Stimulated activated CD4-positive, alpha-beta T cell treated with anti-CD3 and anti-CD28 coated beads, Interleukin-15, amount 100 ng/mL, for 1 hour (primary cell): ENCODE measurements around the gene SEMA6D.

Experiments used
- DNase-seq, 2 donors: peaks; one replicate each; pipeline ENCODE4 v3.0.0-alpha.2; 2020; ENCODE audit warnings: low read depth in 1 of 2, low spot score in 1 of 2

Gene SEMA6D

DNA sequence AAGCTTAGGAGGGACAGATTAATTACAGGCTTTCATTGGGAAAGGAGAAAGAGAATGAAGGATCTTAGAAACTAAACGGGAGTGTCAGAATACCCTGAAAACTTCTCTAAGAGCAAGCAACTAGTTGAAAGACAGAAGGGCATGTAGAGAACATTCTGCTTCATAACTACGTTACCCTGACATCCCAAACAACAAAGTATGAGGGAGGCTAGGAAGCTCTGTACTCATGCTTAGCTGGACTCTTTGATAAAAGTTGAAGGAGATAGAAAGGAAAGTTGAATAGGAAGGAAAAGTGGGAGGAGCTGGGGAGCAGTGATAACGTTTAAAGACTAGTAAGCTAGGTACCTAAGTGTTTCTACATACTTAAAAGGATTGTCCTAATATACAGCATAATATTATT, 64.2 kb downstream of the SEMA6D start:
- no peak for DNase-seq

- DNase-seq: no peak
These were observed 67.5 kb downstream of the SEMA6D start for GRCh38 chr15:47784820-47785219.

GRCh38 chr15:47786371-47786770, 69.1 kb downstream of the SEMA6D start:
- DNase-seq: no peak

GRCh38 chr15:47787875-47788274, 70.6 kb downstream of the SEMA6D start:
- DNase-seq: no peak

GRCh38 chr15:47788685-47789084, 71.4 kb downstream of the SEMA6D start:
- no peak for DNase-seq

GRCh38 chr15:47791161-47791560, 73.9 kb downstream of the SEMA6D start:
- no peak for DNase-seq

GRCh38 chr15:47792231-47792630, 74.9 kb downstream of the SEMA6D start:
- DNase-seq: no peak

DNA sequence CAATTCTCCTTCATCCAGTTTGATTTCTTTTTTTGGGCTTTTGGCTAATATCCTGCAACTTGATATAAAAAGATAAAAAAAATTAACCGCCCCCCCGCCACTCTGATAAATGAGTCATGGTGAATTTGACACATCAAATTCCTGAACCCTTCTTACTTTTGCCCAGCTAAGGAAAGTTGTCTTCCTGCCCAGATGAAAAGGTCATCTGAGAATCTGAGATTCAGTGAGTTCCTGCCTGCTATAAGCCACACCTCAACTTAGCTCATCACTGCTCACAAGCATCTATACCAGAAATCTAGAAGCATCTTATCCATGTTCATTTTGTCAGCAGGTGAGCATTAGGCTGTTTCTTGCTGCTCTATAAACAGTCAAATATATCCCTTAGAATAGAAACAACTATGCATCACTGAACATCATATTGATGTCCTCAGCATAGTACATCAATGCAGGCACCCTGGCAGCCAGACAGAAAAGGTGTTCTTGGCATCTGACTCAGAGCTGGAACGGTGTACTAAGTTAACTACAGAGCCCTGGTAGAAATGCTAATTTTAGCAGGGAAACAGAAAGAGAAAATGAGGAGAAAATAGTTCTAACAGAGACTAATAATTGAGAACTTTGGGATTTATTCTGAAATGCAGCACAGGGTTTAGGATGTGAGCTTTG, 77.1 kb downstream of the SEMA6D start:
- no peak for DNase-seq

- DNase-seq: no peak
These were observed 78.6 kb downstream of the SEMA6D start for GRCh38 chr15:47795864-47796263.

DNA sequence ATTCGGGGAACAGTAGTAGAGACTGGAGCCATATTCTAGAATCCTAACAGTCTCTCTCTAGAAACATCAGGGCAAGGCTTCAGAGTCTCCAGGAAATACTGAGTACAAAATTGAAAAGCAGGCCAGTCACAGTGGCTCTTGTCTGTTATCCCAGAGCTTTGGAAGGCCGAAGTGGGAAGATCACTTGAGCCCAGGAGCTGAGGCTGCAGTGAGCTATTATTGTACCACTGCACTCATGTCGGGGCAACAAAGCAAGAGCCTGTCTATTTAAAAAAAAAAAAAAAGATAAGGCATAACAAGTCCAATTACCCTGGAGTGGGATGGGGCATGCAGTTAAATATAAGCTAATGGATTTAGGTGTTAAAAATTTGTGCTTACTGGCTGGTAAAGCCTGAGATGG, 79.0 kb downstream of the SEMA6D start:
- DNase-seq: no peak

DNA sequence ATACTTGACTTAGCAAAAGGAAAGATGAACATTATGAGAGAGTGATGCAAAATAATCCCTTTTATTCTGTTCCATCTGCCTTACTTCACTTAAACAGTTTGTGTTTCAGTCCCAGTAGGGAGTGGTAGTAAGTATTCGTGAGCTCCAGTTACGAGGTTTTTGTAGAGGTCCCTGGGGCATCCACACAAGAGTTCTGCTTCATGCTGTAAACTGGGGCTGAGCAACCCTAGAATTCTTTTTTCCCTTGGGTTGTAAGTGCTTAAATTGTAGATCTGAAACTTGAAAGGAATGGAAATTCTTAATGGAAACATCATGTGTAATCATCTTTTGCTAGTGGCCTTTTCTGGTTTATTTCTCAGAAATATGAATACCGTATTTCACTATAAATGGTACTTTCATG, 79.5 kb downstream of the SEMA6D start:
- no peak for DNase-seq

- DNase-seq: no peak
These were observed 84.2 kb downstream of the SEMA6D start for GRCh38 chr15:47801522-47801921.

- DNase-seq: no peak
These were observed 84.9 kb downstream of the SEMA6D start for GRCh38 chr15:47802216-47802615.

DNA sequence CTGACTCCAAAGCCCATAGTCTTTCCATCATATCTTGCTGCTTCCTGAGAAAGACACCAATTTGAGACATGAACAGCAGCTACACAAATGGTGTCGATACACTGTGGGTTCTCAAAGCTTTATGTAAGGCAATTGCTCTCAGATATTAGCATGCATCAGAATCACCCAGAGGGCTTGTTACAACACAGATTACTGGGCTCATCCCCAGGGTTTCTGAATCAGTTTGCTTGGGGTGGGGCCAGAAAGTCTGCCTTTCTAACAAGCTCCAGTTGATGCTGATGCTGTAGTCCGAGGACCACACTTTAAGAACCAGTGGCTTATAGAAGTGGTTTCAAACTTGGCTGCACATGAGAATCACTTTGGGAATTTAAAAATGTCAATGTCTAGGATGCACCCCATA, 86.5 kb downstream of the SEMA6D start:
- no peak for DNase-seq

DNA sequence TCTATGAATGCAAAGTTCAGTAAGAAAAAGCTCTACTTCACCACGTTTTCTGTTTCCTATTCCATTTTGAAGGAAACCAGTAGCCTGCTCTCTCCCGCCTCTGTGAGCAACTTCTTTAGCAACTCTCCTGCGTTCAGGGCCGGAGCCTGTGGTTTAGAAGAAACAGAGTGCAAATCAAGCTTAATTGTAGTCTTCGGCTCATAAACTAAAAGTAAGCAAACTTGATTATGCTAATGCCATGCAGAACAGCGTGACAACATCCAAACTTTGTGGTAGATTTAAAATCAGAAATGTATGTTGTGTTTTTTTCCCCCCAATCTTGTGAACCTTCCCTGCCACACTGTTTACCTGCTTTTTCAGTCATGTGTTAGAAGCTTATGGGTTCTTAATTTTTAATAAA, 87.4 kb downstream of the SEMA6D start:
- DNase-seq: no peak

DNA sequence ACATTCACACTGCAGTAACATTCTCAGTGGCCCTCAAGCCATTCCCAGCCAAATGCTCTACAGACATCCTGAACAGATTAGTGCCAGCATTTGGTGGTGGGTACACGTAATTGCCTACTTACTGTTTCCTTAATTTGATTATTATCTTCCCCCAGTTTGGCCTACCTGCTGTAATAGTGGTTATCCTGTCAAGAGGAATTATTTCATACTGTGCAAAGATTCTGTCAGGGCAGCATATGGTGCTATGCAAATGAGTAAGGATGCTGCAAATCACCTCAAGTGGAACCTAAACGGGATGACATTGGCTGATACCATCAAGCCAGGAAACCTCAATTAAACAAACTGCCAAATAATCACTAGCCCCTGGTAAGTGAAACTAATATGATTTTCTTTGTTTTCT, 88.7 kb downstream of the SEMA6D start:
- DNase-seq: no peak

- DNase-seq: no peak
These were observed 93.9 kb downstream of the SEMA6D start for GRCh38 chr15:47811172-47811571.

DNA sequence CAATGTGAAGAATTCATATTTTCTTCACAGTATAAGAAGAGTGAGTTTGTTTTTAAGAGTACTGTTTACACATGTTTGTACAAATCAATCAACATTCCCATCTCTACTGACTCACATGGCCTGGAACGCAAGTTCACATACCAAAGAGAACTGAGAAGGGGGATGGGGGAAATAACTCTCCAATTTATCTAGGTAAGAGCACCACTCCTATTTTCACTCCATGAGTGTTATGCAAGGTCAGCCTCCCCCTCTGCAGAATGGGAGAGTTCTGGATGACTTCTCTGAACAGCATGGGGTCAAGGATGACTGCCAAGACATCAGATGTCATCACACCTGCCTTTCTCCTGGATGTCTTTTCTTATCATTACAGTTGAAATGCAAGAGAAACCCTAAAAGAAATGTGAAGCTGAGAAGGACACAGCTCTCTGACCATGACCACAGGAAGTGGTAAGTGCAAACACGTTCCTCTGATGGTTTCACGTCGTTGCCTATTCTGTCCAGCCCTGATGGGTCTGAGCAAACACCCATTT, 95.2 kb downstream of the SEMA6D start:
- no peak for DNase-seq

- DNase-seq: no peak
These were observed 96.6 kb downstream of the SEMA6D start for GRCh38 chr15:47813748-47814384.

DNA sequence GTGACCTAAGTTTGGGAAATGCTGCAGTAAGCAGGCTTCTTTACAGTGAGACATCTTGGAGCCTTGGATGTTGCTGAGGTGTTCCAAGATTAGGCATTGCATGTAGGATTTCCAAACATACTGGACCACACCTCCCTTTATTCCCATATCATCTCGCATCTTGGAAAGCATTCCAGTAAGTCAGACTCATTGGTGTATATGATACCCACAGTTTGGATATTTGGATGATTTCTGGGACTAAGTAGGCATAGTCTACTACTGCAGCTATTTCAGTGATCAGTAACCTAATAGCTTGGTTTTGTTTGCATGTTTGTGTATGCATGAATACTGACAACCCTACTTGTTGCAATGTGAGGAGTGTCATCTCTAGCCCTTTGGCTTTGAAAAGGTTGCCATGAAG, 97.3 kb downstream of the SEMA6D start:
- no peak for DNase-seq

GRCh38 chr15:47817969-47818548, 100.8 kb downstream of the SEMA6D start:
- DNase-seq: no peak

DNA sequence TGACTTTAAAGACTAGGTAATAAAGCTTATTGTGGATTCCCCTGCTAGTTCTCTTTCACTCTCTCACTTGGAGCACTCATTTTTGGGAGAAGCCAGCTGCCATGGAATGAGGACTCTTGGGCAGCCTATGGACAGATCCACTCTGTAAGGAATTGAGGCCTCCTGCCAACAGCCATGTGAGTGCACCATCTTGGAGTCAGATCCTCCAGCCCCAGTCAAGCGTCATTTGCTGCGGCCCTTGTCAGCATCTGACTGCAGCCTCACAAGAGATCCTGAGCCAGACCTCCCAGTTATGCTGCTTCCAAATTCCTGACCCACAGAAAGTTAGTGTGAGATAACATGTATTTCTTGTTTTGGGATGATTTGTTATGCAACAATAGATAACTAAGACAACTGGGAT, 101.9 kb downstream of the SEMA6D start:
- no peak for DNase-seq
